Measurements from ENCODE around the gene OLR1. TPM values are rescaled to one million over a fixed set of nuclear protein-coding genes. Genes with fewer than 3 reads are reported as not detected.

The OLR1 gene
- total RNA-seq, 1 donor, result not detected

DNA sequence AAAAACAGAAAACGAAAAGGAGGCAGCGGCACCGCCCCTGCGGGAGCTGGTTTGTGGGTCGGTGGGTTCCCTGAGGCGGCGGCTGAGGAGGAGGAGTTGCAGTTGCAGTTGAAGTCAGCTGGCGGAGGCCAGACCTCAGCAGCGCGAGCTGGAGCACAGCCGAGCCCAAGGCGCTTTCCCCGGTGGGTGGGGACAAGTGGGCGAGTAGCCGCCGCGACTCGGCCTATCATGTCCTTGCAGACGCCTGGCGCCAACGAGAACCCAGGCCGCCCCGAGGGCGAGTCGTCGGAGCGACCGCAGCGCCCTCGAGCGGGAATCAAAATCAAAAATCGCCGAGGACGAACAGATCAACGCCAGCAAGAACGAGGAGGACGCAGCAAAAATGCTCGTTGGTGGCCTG lies 60.5 kb downstream of the OLR1 start:
- no peak for DNase-seq (ENCODE audit: low read depth in 2 of 3, low spot score in 2 of 3)

DNA sequence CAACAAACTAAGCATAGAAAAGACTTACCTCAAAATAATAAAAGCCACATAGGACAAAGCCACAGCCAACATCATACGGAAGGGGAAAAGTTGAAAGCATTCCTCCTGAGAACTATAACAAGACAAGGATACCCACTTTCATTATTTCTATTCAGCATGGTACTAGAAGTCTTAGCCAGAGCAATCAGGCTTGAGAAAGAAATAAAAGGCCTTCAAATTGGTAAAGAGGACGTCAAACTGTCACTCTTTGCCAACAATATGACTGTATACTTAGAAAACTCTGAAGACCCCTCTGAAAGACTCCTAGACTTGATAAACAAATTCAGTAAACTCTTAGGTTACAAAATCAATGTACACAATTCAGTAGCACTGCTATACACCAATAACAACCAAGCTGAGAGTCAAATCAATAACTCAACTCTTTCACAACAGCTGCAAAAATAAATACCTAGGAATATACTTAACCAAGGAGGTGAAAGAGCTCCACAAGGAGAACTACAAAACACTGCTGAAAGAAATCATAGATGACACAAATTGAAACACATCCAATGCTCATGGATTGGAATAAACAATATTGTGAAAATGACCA lies 61.6 kb downstream of the OLR1 start:
- DNase-seq (ENCODE audit: low read depth in 2 of 3, low spot score in 2 of 3), result no peak

Other genes with a start within 250 kb of the OLR1 start
- not detected for gene CLEC2A, start 239.8 kb downstream of the OLR1 start, total RNA-seq
- 1.6 TPM for gene CLEC12A, start 200.7 kb downstream of the OLR1 start, total RNA-seq
- 0.27 TPM for gene CLEC1B, start 173.0 kb downstream of the OLR1 start, total RNA-seq
- gene CLEC12B, start 161.5 kb downstream of the OLR1 start, total RNA-seq, result under 0.01 TPM
- gene CLEC9A, start 141.4 kb downstream of the OLR1 start, total RNA-seq, result 8.3 TPM
- gene CLEC1A, start 73.1 kb downstream of the OLR1 start, total RNA-seq, result under 0.01 TPM
- 2.4 TPM for gene CLEC7A, start 41.9 kb downstream of the OLR1 start, total RNA-seq
- under 0.01 TPM for gene TMEM52B, start 6.9 kb upstream of the OLR1 start, total RNA-seq
- gene GABARAPL1, start 40.7 kb upstream of the OLR1 start, total RNA-seq, result 19.9 TPM
- gene KLRD1, start 135.7 kb upstream of the OLR1 start, total RNA-seq, result under 0.01 TPM
- under 0.01 TPM for gene KLRK1, start 217.9 kb upstream of the OLR1 start, total RNA-seq
- gene KLRC4, start 237.6 kb upstream of the OLR1 start, total RNA-seq, result not detected
- gene KLRC3, start 248.5 kb upstream of the OLR1 start, total RNA-seq, result not detected